ENCODE results near the gene GTPBP4. TPM values are rescaled to one million over a fixed set of nuclear protein-coding genes. Genes with fewer than 3 reads are reported as not detected.

GTPBP4 gene
- total and polyA plus RNA-seq, 2 of the 13 experiments (the other 11 are each of a cell fraction or from before 2014, with no cell fraction given): 24.1 to 85.5 TPM

DNA sequence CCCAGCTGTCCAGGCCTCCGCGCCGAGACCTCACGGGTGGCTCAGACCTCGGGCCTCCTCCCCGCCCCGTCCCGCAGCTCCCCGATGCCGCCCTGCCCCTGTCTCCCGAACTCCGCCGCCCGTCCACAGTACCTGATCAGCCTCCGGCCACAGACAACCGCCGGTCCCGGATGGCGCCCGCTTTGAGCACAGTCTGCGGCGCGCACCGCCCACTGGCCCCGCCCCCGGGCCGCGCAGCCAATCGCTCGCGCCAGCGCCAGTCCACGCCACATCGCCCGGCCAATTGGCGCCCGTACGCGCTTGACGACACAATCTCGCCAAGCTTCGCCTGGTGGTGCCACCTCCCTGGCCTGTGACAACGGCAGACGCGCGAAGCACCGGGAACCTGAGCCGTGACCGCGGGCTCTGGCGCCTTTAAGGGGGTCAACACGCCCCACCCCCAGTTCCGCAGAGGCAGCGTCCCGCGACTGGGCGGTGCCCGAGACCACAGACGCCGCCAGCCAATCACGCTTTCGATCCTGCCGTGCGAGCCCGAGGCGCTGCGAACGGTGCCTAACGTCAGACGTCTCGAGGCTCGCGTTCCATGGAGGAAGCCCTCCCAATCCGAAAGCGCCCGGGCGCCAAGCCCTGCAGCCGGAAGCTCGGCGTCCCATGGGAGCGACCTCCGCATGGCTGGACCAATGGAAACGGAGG, 60.6 kb downstream of the GTPBP4 start, which contains the start of gene IDI1 (continued):
- TF ChIP-seq ATF7 (IDR thresholded peaks at IDR 0.05): no peak
- peak; percentile 76; the same call in 1 of the 2 replicates for TF ChIP-seq ATF7 (CRISPR knock-in tag; IDR thresholded peaks at IDR 0.05)
- peak; percentile 55; the same call in 1 of the 2 replicates for TF ChIP-seq ZNF614 (CRISPR knock-in tag; IDR thresholded peaks at IDR 0.05; ENCODE audit: borderline replicate concordance)
- peak; percentile 72 for TF ChIP-seq YY1 (IDR thresholded peaks at IDR 0.05; ENCODE audit: insufficient read depth, insufficient replicate concordance, low read depth, low read length)
- TF ChIP-seq, protein P1, sequence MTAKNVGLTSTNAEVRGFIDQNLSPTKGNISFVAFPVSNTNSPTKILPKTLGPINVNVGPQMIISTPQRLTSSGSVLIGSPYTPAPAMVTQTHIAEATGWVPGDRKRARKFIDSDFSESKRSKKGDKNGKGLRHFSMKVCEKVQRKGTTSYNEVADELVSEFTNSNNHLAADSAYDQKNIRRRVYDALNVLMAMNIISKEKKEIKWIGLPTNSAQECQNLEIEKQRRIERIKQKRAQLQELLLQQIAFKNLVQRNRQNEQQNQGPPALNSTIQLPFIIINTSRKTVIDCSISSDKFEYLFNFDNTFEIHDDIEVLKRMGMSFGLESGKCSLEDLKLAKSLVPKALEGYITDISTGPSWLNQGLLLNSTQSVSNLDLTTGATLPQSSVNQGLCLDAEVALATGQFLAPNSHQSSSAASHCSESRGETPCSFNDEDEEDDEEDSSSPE (CRISPR knock-in tag; IDR thresholded peaks at IDR 0.05): peak; percentile 87
- TF ChIP-seq ZNF207 (IDR thresholded peaks at IDR 0.05; ENCODE audit: borderline replicate concordance): no peak
- TF ChIP-seq, protein P2, sequence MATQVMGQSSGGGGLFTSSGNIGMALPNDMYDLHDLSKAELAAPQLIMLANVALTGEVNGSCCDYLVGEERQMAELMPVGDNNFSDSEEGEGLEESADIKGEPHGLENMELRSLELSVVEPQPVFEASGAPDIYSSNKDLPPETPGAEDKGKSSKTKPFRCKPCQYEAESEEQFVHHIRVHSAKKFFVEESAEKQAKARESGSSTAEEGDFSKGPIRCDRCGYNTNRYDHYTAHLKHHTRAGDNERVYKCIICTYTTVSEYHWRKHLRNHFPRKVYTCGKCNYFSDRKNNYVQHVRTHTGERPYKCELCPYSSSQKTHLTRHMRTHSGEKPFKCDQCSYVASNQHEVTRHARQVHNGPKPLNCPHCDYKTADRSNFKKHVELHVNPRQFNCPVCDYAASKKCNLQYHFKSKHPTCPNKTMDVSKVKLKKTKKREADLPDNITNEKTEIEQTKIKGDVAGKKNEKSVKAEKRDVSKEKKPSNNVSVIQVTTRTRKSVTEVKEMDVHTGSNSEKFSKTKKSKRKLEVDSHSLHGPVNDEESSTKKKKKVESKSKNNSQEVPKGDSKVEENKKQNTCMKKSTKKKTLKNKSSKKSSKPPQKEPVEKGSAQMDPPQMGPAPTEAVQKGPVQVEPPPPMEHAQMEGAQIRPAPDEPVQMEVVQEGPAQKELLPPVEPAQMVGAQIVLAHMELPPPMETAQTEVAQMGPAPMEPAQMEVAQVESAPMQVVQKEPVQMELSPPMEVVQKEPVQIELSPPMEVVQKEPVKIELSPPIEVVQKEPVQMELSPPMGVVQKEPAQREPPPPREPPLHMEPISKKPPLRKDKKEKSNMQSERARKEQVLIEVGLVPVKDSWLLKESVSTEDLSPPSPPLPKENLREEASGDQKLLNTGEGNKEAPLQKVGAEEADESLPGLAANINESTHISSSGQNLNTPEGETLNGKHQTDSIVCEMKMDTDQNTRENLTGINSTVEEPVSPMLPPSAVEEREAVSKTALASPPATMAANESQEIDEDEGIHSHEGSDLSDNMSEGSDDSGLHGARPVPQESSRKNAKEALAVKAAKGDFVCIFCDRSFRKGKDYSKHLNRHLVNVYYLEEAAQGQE (IDR thresholded peaks at IDR 0.05; ENCODE audit: borderline replicate concordance in 1 of 2, low read depth in 1 of 2, low read length in 2 of 2): peak; percentile 38 to 79; a peak in 3 of 4 replicates
- TF ChIP-seq ELK4 (CRISPR knock-in tag; IDR thresholded peaks at IDR 0.05; ENCODE audit: borderline replicate concordance): 0 out of 2 replicates have a peak, but pooled peaks have one; percentile 30
- peak; percentile 93 for TF ChIP-seq HNRNPK (IDR thresholded peaks at IDR 0.05; ENCODE audit: low read depth, low read length, poor library complexity, severe bottlenecking)
- no peak for TF ChIP-seq MZF1 (CRISPR knock-in tag; IDR thresholded peaks at IDR 0.05; ENCODE audit: borderline replicate concordance)
- TF ChIP-seq HMG20A (CRISPR knock-in tag; IDR thresholded peaks at IDR 0.05; ENCODE audit: borderline replicate concordance): no peak; the same call in 1 of the 2 replicates
- peak; percentile 86; the same call in 1 of the 2 replicates for TF ChIP-seq GATA4 (IDR thresholded peaks at IDR 0.05; ENCODE audit: borderline replicate concordance, low read depth)
- TF ChIP-seq, protein P3, sequence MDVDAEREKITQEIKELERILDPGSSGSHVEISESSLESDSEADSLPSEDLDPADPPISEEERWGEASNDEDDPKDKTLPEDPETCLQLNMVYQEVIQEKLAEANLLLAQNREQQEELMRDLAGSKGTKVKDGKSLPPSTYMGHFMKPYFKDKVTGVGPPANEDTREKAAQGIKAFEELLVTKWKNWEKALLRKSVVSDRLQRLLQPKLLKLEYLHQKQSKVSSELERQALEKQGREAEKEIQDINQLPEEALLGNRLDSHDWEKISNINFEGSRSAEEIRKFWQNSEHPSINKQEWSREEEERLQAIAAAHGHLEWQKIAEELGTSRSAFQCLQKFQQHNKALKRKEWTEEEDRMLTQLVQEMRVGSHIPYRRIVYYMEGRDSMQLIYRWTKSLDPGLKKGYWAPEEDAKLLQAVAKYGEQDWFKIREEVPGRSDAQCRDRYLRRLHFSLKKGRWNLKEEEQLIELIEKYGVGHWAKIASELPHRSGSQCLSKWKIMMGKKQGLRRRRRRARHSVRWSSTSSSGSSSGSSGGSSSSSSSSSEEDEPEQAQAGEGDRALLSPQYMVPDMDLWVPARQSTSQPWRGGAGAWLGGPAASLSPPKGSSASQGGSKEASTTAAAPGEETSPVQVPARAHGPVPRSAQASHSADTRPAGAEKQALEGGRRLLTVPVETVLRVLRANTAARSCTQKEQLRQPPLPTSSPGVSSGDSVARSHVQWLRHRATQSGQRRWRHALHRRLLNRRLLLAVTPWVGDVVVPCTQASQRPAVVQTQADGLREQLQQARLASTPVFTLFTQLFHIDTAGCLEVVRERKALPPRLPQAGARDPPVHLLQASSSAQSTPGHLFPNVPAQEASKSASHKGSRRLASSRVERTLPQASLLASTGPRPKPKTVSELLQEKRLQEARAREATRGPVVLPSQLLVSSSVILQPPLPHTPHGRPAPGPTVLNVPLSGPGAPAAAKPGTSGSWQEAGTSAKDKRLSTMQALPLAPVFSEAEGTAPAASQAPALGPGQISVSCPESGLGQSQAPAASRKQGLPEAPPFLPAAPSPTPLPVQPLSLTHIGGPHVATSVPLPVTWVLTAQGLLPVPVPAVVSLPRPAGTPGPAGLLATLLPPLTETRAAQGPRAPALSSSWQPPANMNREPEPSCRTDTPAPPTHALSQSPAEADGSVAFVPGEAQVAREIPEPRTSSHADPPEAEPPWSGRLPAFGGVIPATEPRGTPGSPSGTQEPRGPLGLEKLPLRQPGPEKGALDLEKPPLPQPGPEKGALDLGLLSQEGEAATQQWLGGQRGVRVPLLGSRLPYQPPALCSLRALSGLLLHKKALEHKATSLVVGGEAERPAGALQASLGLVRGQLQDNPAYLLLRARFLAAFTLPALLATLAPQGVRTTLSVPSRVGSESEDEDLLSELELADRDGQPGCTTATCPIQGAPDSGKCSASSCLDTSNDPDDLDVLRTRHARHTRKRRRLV (CRISPR knock-in tag; IDR thresholded peaks at IDR 0.05): peak; percentile 90
- peak; percentile 60 for TF ChIP-seq KLF12 (CRISPR knock-in tag; IDR thresholded peaks at IDR 0.05; ENCODE audit: borderline replicate concordance)
- 0 out of 2 replicates have a peak, but pooled peaks have one; percentile 14 for TF ChIP-seq ZBTB7B (CRISPR knock-in tag; IDR thresholded peaks at IDR 0.05)

Measured in HepG2 (cell line).